ENCODE data around the gene CLDN3. TPM values are rescaled to one million over a fixed set of nuclear protein-coding genes. Genes with fewer than 3 reads are reported as not detected.

CLDN3 gene
- total RNA-seq, 1 experiment from 2014 or later, result 21.0 TPM

DNA sequence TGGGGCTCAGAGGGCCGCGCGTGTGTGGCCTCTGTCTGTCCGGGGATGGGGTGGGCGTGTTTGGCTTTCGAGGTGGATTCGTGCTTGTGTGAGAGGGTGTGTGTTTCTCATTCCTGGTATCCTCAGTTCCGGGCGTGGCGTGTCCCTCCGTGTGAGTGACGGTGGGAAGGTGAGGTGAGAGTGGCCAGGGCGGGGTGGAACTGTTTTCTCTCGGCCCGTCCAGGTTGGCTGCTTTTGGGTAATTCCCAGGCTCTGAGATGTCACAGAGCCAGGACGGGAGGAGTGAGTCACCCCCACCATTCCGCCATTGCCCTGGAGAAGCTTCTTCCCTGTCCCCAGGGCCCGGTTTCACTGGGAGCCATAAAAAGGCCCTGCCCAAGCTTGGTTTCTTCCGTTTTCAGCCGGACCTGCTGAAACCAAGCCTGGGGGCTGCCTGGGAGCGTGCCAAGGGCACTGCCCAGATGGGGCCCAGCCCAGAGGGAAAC lies 39.4 kb upstream of the CLDN3 start:
- no peaks in the 10 kb centered on the region for H3K36me3 Mint-ChIP-seq (ENCODE audit: insufficient read depth, unreplicated experiment)
- peak in 1 of 2 experiments; percentile 59 for DNase-seq

DNA sequence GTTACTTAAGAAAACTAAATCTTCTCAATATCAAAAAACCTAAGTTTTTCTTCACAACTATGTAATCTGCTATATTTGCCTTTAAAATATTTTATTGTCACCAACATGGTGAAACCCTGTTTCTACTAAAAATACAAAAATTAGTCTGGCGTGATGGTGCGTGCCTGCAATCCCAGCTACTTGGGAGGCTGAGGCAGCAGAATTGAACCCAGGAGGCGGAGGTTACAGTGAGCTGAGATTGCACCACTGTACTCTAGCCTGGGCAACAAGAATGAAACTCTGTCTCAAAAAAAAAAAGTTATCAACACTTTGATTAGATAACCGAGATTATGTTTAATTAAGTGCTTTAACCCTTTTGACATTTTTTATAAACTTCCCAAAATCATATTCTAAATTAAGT lies 32.4 kb upstream of the CLDN3 start:
- Histone ChIP-seq H3K4me1 (peaks cover 9% of the 10 kb centered on the region), H3K36me3 (ENCODE audit: control insufficient read depth, insufficient read depth, low read length) (no peaks in the 10 kb centered on the region), H3K27me3 (replicated peaks; ENCODE audit: control insufficient read depth, insufficient read depth, low read length) (no peaks in the 10 kb centered on the region), H3K9me3 (no peaks in the 10 kb centered on the region), H3K4me3 (ENCODE audit: low read depth, low read length) (no peak overlapping the region)
- Mint-ChIP-seq H3K36me3 (ENCODE audit: insufficient read depth, unreplicated experiment) (peaks cover 10% of the 10 kb centered on the region), H3K27me3 (ENCODE audit: insufficient read depth, unreplicated experiment) (no peaks in the 10 kb centered on the region), H3K4me3 (ENCODE audit: unreplicated experiment) (no peak overlapping the region), H3K27ac (ENCODE audit: unreplicated experiment) (no peak overlapping the region), H3K9me3 (ENCODE audit: unreplicated experiment) (no peaks in the 10 kb centered on the region), H3K4me1 (ENCODE audit: low read depth, unreplicated experiment) (peaks cover 14% of the 10 kb centered on the region)
- ChIA-PET POLR2A (no interaction called here), CTCF (no interaction called here)
- no TSS peak for BruUV-seq (replicated peaks)
- DNase-seq, result no peak
- intact Hi-C loops (cut with micrococcal nuclease; ENCODE audit: unreplicated experiment), result no loop called here
- TF ChIP-seq, protein P1, sequence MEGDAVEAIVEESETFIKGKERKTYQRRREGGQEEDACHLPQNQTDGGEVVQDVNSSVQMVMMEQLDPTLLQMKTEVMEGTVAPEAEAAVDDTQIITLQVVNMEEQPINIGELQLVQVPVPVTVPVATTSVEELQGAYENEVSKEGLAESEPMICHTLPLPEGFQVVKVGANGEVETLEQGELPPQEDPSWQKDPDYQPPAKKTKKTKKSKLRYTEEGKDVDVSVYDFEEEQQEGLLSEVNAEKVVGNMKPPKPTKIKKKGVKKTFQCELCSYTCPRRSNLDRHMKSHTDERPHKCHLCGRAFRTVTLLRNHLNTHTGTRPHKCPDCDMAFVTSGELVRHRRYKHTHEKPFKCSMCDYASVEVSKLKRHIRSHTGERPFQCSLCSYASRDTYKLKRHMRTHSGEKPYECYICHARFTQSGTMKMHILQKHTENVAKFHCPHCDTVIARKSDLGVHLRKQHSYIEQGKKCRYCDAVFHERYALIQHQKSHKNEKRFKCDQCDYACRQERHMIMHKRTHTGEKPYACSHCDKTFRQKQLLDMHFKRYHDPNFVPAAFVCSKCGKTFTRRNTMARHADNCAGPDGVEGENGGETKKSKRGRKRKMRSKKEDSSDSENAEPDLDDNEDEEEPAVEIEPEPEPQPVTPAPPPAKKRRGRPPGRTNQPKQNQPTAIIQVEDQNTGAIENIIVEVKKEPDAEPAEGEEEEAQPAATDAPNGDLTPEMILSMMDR (IDR thresholded peaks at IDR 0.05; ENCODE audit: insufficient read depth in 1 of 2, low read depth in 1 of 2, low read length in 1 of 2, severe bottlenecking in 1 of 2, unreplicated experiment in 1 of 2), result no peak

More for the DNA sequence above, 39.4 kb upstream of the CLDN3 start:
- no peak overlapping the region for H3K4me3 Mint-ChIP-seq (ENCODE audit: unreplicated experiment)
- Histone ChIP-seq H3K9me3 (peaks cover 15% of the 10 kb centered on the region), H3K27me3 (replicated peaks; ENCODE audit: control insufficient read depth, insufficient read depth, low read length) (no peaks in the 10 kb centered on the region), H3K4me3 (ENCODE audit: low read depth, low read length) (no peak overlapping the region), H3K36me3 (ENCODE audit: control insufficient read depth, insufficient read depth, low read length) (no peaks in the 10 kb centered on the region), H3K4me1 (peaks cover 5% of the 10 kb centered on the region; the same call in 1 of the 2 replicates)
- no TSS peak for BruUV-seq (replicated peaks)
- intact Hi-C loops (cut with micrococcal nuclease; ENCODE audit: unreplicated experiment), result no loop called here
- TF ChIP-seq, protein P1 (IDR thresholded peaks at IDR 0.05; ENCODE audit: insufficient read depth in 1 of 2, low read depth in 1 of 2, low read length in 1 of 2, severe bottlenecking in 1 of 2, unreplicated experiment in 1 of 2), result no peak
- H3K27me3 Mint-ChIP-seq (ENCODE audit: insufficient read depth, unreplicated experiment), result no peaks in the 10 kb centered on the region
- CTCF ChIA-PET, result no interaction called here
- peak overlapping the region; percentile 64 for H3K27ac Mint-ChIP-seq (ENCODE audit: unreplicated experiment)
- H3K9me3 Mint-ChIP-seq (ENCODE audit: unreplicated experiment), result no peaks in the 10 kb centered on the region
- H3K4me1 Mint-ChIP-seq (ENCODE audit: low read depth, unreplicated experiment), result peaks cover 7% of the 10 kb centered on the region
- POLR2A ChIA-PET, result no interaction called here

DNA sequence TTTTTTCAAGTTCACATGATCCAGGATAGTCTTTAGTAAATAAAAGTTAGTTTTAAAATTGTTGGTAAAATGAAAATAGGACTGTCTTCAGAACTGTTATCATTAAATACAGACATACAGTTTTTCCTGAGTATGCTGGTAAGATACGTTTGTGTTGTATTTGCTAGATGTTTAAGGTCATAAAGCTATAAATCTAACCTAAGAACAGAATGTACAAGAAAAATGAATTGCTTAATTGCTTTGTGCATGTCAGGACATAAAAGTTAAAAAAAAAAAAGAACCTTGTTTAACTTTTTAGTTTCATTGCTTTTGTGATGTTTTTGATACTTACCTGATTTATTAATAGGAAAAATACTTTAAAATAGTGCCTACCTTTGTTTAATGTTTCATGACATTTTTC lies 31.5 kb upstream of the CLDN3 start:
- Histone ChIP-seq H3K36me3 (ENCODE audit: control insufficient read depth, insufficient read depth, low read length) (no peaks in the 10 kb centered on the region), H3K4me3 (ENCODE audit: low read depth, low read length) (no peak overlapping the region), H3K9me3 (no peaks in the 10 kb centered on the region), H3K27me3 (replicated peaks; ENCODE audit: control insufficient read depth, insufficient read depth, low read length) (no peaks in the 10 kb centered on the region), H3K4me1 (peaks cover 9% of the 10 kb centered on the region)
- no TSS peak for BruUV-seq (replicated peaks)
- TF ChIP-seq, protein P1 (IDR thresholded peaks at IDR 0.05; ENCODE audit: insufficient read depth in 1 of 2, low read depth in 1 of 2, low read length in 1 of 2, severe bottlenecking in 1 of 2, unreplicated experiment in 1 of 2), result no peak
- ChIA-PET POLR2A (interaction anchor here (0.7 kb wide), 1 partner anchor 33 kb away, joined by 4 read pairs; no protein-coding TSS in a partner anchor), CTCF (no interaction called here)
- peaks cover 10% of the 10 kb centered on the region for H3K36me3 Mint-ChIP-seq (ENCODE audit: insufficient read depth, unreplicated experiment)
- H3K4me1 Mint-ChIP-seq (ENCODE audit: low read depth, unreplicated experiment), result peaks cover 14% of the 10 kb centered on the region
- DNase-seq, result no peak
- intact Hi-C loops (cut with micrococcal nuclease; ENCODE audit: unreplicated experiment), result no loop called here
- H3K27ac Mint-ChIP-seq (ENCODE audit: unreplicated experiment), result no peak overlapping the region
- H3K9me3 Mint-ChIP-seq (ENCODE audit: unreplicated experiment), result no peaks in the 10 kb centered on the region
- no peak overlapping the region for H3K4me3 Mint-ChIP-seq (ENCODE audit: unreplicated experiment)
- H3K27me3 Mint-ChIP-seq (ENCODE audit: insufficient read depth, unreplicated experiment), result no peaks in the 10 kb centered on the region
